Smooth muscle cell (in vitro differentiated cells): ENCODE results near the gene GRIK4. TPM values are rescaled to one million over a fixed set of nuclear protein-coding genes. Genes with fewer than 3 reads are reported as not detected.
"Not testable (repeated sequence)": the region's sequence is repeated elsewhere in the genome, so short reads cannot be mapped to it uniquely, and the experiment has no call there.

Source experiments
- DNase-seq: peaks from one replicate; lab custom pipeline; 2025; ENCODE audit not compliant: unreplicated experiment; lab: John Stamatoyannopoulos, UW
- H2AFZ ChIP-seq: fragments of 200-600 bp; sonication (generic); 2 replicates; pipeline ENCODE4 v1.6.0; 2016; ENCODE audit warnings: antibody characterized with exemption, low read depth, mild to moderate bottlenecking
- H3F3A ChIP-seq: fragments of 200-600 bp; sonication (generic); 2 replicates; pipeline ENCODE4 v1.6.0; 2017; ENCODE audit warnings: antibody characterized with exemption, low read depth
- H3K27ac ChIP-seq: fragments of 200-600 bp; sonication (generic); 2 replicates; pipeline ENCODE4 v1.5.1; 2016; ENCODE audit warnings: low read depth, mild to moderate bottlenecking
- H3K27me3 ChIP-seq: fragments of 200-600 bp; sonication (generic); 2 replicates; pipeline ENCODE4 v1.6.1; 2016; ENCODE audit warnings: low read depth, mild to moderate bottlenecking
- H3K36me3 ChIP-seq: fragments of 200-600 bp; sonication (generic); 2 replicates; pipeline ENCODE4 v1.5.1; 2016; ENCODE audit warnings: low read depth
- H3K4me1 ChIP-seq: fragments of 200-600 bp; sonication (generic); 2 replicates; pipeline ENCODE4 v1.5.1; 2016; ENCODE audit warnings: low read depth
- H3K4me2 ChIP-seq: fragments of 200-600 bp; sonication (generic); 2 replicates; pipeline ENCODE4 v1.6.0; 2016; ENCODE audit warnings: mild to moderate bottlenecking
- H3K4me3 ChIP-seq: fragments of 200-600 bp; sonication (generic); 2 replicates; pipeline ENCODE4 v1.5.1; 2016; ENCODE audit warnings: mild to moderate bottlenecking
- H3K79me2 ChIP-seq: fragments of 200-600 bp; sonication (generic); 2 replicates; pipeline ENCODE4 v1.6.0; 2016; ENCODE audit warnings: low read depth, mild to moderate bottlenecking
- H3K9ac ChIP-seq: fragments of 200-600 bp; sonication (generic); 2 replicates; pipeline ENCODE4 v1.6.0; 2016; ENCODE audit warnings: low read depth
- H3K9me3 ChIP-seq: fragments of 200-600 bp; sonication (generic); replicated peaks from 2 replicates; pipeline ENCODE4 v1.5.1; 2016; ENCODE audit warnings: low read depth
- H4K20me1 ChIP-seq: fragments of 200-600 bp; sonication (generic); 2 replicates; pipeline ENCODE4 v1.6.0; 2016; ENCODE audit warnings: low read depth
- WGBS: methylation state at CpG from one replicate; pipeline ENCODE4 v1.1.7; 2016; ENCODE audit warnings: low lambda C conversion rate; 5-methylcytosine and 5-hydroxymethylcytosine counted together
- polyA plus RNA-seq: library from polyadenylated mRNA; unstranded; fragments of >200 nt; fragmentation: Nextera tagmentation; extraction: Ambion mirVana; gene quantifications from 2 replicates; pipeline ENCODE4 v1.2.1, GENCODE V29; 2016
- total RNA-seq: library from RNA; depleted of rRNA; stranded (reverse); fragments of >200 nt; gene quantifications from 2 replicates; pipeline ENCODE4 v1.2.3, GENCODE V29; 2014
- TF ChIP-seq, protein P1 (sequence below): fragments of 200-600 bp; sonication (generic); IDR thresholded peaks from 2 replicates; pipeline ENCODE4 v1.5.1; 2017; ENCODE audit warnings: borderline replicate concordance, mild to moderate bottlenecking, antibody characterized with exemption; ENCODE audit not compliant: insufficient read depth, poor library complexity, severe bottlenecking

Gene GRIK4
- total and polyA plus RNA-seq, 2 experiments from 2014 or later: not detected

DNA sequence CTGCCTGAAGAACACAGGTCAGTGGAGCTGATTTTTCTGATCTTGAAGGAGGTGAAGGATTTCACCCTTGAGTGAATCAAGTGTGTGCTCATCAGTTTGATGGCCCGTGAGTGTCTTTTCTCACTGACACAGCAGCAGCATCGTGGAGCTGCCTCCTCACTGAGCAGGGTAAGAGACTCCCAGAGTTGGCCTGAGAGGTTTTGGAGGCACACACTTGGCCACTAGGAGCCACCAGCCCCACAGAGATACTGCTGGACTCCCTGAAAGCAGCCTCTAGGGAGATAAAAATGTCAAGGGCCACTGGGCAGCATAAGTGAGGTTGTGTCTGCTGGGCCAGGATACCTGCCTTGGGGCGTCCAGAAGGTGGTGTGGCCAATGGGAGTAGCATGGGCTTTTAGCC lies 245.4 kb downstream of the GRIK4 start:
- Histone ChIP-seq H3K27ac (no peak overlapping the region), H3K9ac (no peak overlapping the region), H3K36me3 (no peaks in the 10 kb centered on the region), H3K4me3 (no peak overlapping the region), H2AFZ (no peak overlapping the region), H3K4me2 (no peak overlapping the region), H3K9me3 (no peaks in the 10 kb centered on the region), H4K20me1 (no peaks in the 10 kb centered on the region), H3F3A (no peaks in the 10 kb centered on the region), H3K27me3 (peaks cover 3% of the 10 kb centered on the region), H3K79me2 (no peaks in the 10 kb centered on the region), H3K4me1 (peaks cover 6% of the 10 kb centered on the region)
- WGBS: 78% methylated on average over 3 of the region's 3 CpGs
- TF ChIP-seq, protein P1, sequence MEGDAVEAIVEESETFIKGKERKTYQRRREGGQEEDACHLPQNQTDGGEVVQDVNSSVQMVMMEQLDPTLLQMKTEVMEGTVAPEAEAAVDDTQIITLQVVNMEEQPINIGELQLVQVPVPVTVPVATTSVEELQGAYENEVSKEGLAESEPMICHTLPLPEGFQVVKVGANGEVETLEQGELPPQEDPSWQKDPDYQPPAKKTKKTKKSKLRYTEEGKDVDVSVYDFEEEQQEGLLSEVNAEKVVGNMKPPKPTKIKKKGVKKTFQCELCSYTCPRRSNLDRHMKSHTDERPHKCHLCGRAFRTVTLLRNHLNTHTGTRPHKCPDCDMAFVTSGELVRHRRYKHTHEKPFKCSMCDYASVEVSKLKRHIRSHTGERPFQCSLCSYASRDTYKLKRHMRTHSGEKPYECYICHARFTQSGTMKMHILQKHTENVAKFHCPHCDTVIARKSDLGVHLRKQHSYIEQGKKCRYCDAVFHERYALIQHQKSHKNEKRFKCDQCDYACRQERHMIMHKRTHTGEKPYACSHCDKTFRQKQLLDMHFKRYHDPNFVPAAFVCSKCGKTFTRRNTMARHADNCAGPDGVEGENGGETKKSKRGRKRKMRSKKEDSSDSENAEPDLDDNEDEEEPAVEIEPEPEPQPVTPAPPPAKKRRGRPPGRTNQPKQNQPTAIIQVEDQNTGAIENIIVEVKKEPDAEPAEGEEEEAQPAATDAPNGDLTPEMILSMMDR: no peak
- DNase-seq: no peak

GRCh38 chr11:120759046-120759445 lies 247.5 kb downstream of the GRIK4 start:
- Histone ChIP-seq H3K4me2 (no peak overlapping the region), H3K4me3 (no peak overlapping the region), H4K20me1 (no peaks in the 10 kb centered on the region), H3K79me2 (no peaks in the 10 kb centered on the region), H3K9me3 (no peaks in the 10 kb centered on the region), H3K27ac (no peak overlapping the region), H3F3A (no peaks in the 10 kb centered on the region), H3K9ac (no peak overlapping the region), H3K4me1 (peaks cover 6% of the 10 kb centered on the region), H3K27me3 (peaks cover 3% of the 10 kb centered on the region), H3K36me3 (no peaks in the 10 kb centered on the region), H2AFZ (no peak overlapping the region)
- no peak for DNase-seq
- TF ChIP-seq, protein P1: no peak
- WGBS: 76% methylated on average over 2 of the region's 2 CpGs

GRCh38 chr11:120765710-120766109 lies 254.2 kb downstream of the GRIK4 start:
- not testable (repeated sequence) for H3K4me2 ChIP-seq, H3F3A ChIP-seq, H3K4me1 ChIP-seq, H3K36me3 ChIP-seq, H2AFZ ChIP-seq, H3K27ac ChIP-seq, H3K4me3 ChIP-seq, H3K9ac ChIP-seq, H4K20me1 ChIP-seq, H3K27me3 ChIP-seq, DNase-seq, H3K9me3 ChIP-seq, H3K79me2 ChIP-seq
- 73% methylated on average over 2 of the region's 2 CpGs for WGBS

DNA sequence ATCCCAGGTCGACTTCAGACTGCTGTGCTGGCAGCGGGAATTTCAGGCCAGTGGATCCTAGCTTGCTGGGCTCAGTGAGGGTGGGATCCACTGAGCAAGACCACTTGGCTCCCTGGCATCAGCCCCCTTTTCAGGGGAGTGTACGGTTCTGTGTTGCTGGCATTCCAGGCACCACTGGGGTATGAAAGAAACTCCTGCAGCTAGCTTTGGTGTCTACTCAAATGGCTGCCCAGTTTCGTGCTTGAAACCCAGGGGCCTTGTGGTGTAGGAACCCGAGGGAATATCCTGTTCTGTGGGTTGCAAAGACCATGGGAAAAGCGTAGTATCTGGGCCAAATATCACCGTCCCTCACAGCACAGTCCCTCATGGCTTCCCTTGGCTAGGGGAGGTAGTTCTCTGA lies 254.8 kb downstream of the GRIK4 start:
- no peak overlapping the region for H3K4me3 ChIP-seq
- no peak overlapping the region for H3K27ac ChIP-seq
- H3K4me1 ChIP-seq: no peaks in the 10 kb centered on the region
- H3K9ac ChIP-seq: no peak overlapping the region
- DNase-seq: no peak
- no peaks in the 10 kb centered on the region for H3K79me2 ChIP-seq
- TF ChIP-seq, protein P1: no peak
- H4K20me1 ChIP-seq: no peaks in the 10 kb centered on the region
- H3K4me2 ChIP-seq: no peak overlapping the region
- WGBS: 89% methylated on average over 7 of the region's 7 CpGs
- H3K27me3 ChIP-seq: no peaks in the 10 kb centered on the region
- no peaks in the 10 kb centered on the region for H3K36me3 ChIP-seq
- H3K9me3 ChIP-seq: peaks cover 6% of the 10 kb centered on the region
- no peak overlapping the region for H2AFZ ChIP-seq
- no peaks in the 10 kb centered on the region for H3F3A ChIP-seq
